Panc1 (cell line): ENCODE measurements around the gene UBE2V1. TPM values are rescaled to one million over a fixed set of nuclear protein-coding genes. Genes with fewer than 3 reads are reported as not detected.
"Not testable (repeated sequence)": the region's sequence is repeated elsewhere in the genome, so short reads cannot be mapped to it uniquely, and the experiment has no call there.

Experiments used
- ATAC-seq: fragments of 200-7000 bp; cut with Tn5 transposase; 2 replicates; pipeline ENCODE4 v1.9.1; 2020; ENCODE audit warnings: mild to moderate bottlenecking, moderate library complexity
- BruUV-seq: library from RNA; stranded (reverse); fragments of 400-500 nt; replicated peaks from 2 replicates; lab custom pipeline; 2021; lab: Mats Ljungman, UMichigan
- CTCF ChIA-PET: fragments of 300-600 bp; sonication (Branson Sonifier 250); formaldehyde crosslinking; loops from one replicate; lab custom pipeline; 2022; ENCODE audit warnings: antibody characterized with exemption; lab: Charles Lee
- POLR2A ChIA-PET: fragments of 300-600 bp; sonication (Branson Sonifier 250); formaldehyde crosslinking; loops from one replicate; lab custom pipeline; 2022; ENCODE audit warnings: antibody characterized with exemption; lab: Charles Lee
- DNase-seq: peaks from one replicate; pipeline ENCODE4 v3.0.0-alpha.2; 2010; ENCODE audit warnings: low read depth, low spot score
- H3K27ac ChIP-seq: 2 replicates; pipeline ENCODE4 v1.5.1; 2011; ENCODE audit warnings: mild to moderate bottlenecking, low read length, inconsistent platforms
- H3K27me3 ChIP-seq: fragments of 200-500 bp; sonication (Bioruptor generic); 2 replicates; pipeline ENCODE4 v1.6.0; 2014; ENCODE audit warnings: low read length, inconsistent platforms; ENCODE audit not compliant: control insufficient read depth, insufficient read depth
- H3K36me3 ChIP-seq: fragments of 200-500 bp; sonication (Bioruptor generic); 2 replicates; pipeline ENCODE4 v1.5.1; 2014; ENCODE audit warnings: inconsistent platforms, mild to moderate bottlenecking, low read length, moderate library complexity; ENCODE audit not compliant: control insufficient read depth, insufficient read depth
- H3K4me1 ChIP-seq: 2 replicates; pipeline ENCODE4 v1.5.1; 2011; ENCODE audit warnings: inconsistent platforms, mild to moderate bottlenecking, low read length, moderate library complexity; ENCODE audit not compliant: control insufficient read depth, insufficient read depth
- H3K4me3 ChIP-seq, 2 experiments: 2 replicates each; pipeline ENCODE4 v1.5.1; 2011 to 2012; ENCODE audit warnings: low read depth in 2 of 2, low read length in 2 of 2, mild to moderate bottlenecking in 2 of 2, inconsistent platforms in 1 of 2, moderate library complexity in 1 of 2
- H3K9me3 ChIP-seq: fragments of 200-500 bp; sonication (Bioruptor generic); 2 replicates; pipeline ENCODE4 v1.5.1; 2014; ENCODE audit warnings: low read depth, mild to moderate bottlenecking, inconsistent platforms, low read length, moderate library complexity; ENCODE audit not compliant: control insufficient read depth, insufficient read depth
- POLR2AphosphoS5 ChIP-seq: IDR thresholded peaks from 2 replicates; pipeline ENCODE4 v1.6.1; 2012; ENCODE audit warnings: mild to moderate bottlenecking, low read depth, low read length, moderate library complexity
- REST ChIP-seq, 2 experiments: IDR thresholded peaks; 2 replicates each; pipeline ENCODE4 v1.6.1; 2011 to 2012; ENCODE audit warnings: low read depth in 2 of 2, control low read depth in 1 of 2, low read length in 1 of 2, mild to moderate bottlenecking in 1 of 2, moderate library complexity in 1 of 2; ENCODE audit not compliant: insufficient read depth in 1 of 2
- SIN3A ChIP-seq: IDR thresholded peaks from 2 replicates; pipeline ENCODE4 v1.6.1; 2012; ENCODE audit warnings: low read depth, mild to moderate bottlenecking, low read length, moderate library complexity, borderline replicate concordance; ENCODE audit not compliant: insufficient read depth
- TCF7L2 ChIP-seq: IDR thresholded peaks from 2 replicates; pipeline ENCODE4 v1.6.1; 2011; ENCODE audit warnings: mild to moderate bottlenecking, low read depth, low read length, inconsistent platforms
- in situ Hi-C: cut with HindIII; loops from 2 replicates; pipeline ENCODE4 v1.10.0; 2016; ENCODE audit warnings: low sequenced_read_pairs, low pct_unique_long_range_greater_than_20kb
- intact Hi-C: fragments of 100-400 bp; cut with micrococcal nuclease; formaldehyde crosslinking; loops from one replicate; pipeline ENCODE4 v1.10.0; 2022; ENCODE audit not compliant: unreplicated experiment
- total RNA-seq: library from RNA; stranded (reverse); gene quantifications from one replicate; pipeline ENCODE4 v1.2.1, GENCODE V29; 2021; ENCODE audit not compliant: unreplicated experiment
- TF ChIP-seq, protein P1 (sequence below): fragments of 450-650 bp; IDR thresholded peaks from 2 replicates; pipeline ENCODE4 v1.5.1; 2017; ENCODE audit warnings: mild to moderate bottlenecking

The UBE2V1 gene
- total RNA-seq, 1 experiment from 2014 or later, result 115 TPM

GRCh38 chr20:50063763-50064162 lies 49.2 kb downstream of the UBE2V1 start:
- POLR2A ChIA-PET, result not testable (repeated sequence)

DNA sequence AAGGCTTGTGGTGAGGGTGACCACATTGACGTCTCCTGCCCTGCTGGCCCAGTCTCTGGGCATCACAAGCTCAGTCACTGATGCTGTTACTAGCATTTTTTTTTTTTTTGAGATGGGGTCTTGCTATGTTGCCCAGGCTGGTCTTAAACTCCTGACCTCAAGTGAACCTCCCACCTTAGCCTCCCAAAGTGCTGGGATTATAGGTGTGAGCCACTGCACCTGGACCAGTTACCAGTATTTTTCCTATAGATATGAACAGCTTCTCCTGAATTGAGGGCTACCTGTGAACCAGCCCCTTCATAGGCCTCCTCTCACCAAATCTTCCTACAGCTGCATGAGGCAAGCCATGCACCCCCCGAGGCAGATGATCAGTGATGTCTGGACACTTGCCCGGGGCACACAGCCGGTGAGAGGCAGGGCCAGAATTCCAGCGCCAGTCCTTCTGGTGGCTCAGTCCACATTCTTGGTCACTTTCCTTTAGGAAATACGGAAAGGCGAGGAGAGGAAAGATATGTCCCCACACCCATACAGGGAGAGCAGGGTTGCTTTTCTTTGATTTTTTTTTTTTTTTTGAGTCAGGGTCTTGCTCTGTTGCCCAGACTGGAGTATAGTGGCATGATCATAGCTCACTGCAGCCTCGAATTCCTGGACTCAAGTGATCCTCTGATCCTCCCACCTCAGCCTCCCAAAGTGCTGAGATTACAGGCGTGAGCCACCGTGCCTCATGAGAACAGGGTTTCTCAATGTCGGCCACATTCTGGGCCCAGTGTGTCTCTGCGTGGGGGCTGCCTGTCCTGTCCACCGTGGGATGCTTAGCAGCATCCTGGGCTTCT lies 50.7 kb downstream of the UBE2V1 start:
- in situ Hi-C loops, result no loop called here

More at GRCh38 chr20:50063763-50064162, 49.2 kb downstream of the UBE2V1 start:
- DNase-seq, intact Hi-C loops, H3K4me3 ChIP-seq, H3K4me1 ChIP-seq, CTCF ChIA-PET, H3K9me3 ChIP-seq, H3K27ac ChIP-seq, in situ Hi-C loops, BruUV-seq, ATAC-seq, H3K36me3 ChIP-seq, H3K27me3 ChIP-seq: not testable (repeated sequence)

More for the DNA sequence above, 50.7 kb downstream of the UBE2V1 start:
- intact Hi-C loops, result no loop called here
- ChIA-PET POLR2A (no interaction called here), CTCF (interaction anchor here (0.6 kb wide), 1 partner anchor 99 kb away, joined by 4 read pairs; no protein-coding TSS in a partner anchor)
- Histone ChIP-seq H3K4me1 (no peaks in the 10 kb centered on the region), H3K36me3 (no peaks in the 10 kb centered on the region), H3K9me3 (no peaks in the 10 kb centered on the region), H3K4me3 (no peak overlapping the region), H3K27me3 (no peaks in the 10 kb centered on the region), H3K27ac (no peak overlapping the region)
- BruUV-seq, result no TSS peak
- ATAC-seq (no peak), DNase-seq (no peak)
- TF ChIP-seq, protein P1, sequence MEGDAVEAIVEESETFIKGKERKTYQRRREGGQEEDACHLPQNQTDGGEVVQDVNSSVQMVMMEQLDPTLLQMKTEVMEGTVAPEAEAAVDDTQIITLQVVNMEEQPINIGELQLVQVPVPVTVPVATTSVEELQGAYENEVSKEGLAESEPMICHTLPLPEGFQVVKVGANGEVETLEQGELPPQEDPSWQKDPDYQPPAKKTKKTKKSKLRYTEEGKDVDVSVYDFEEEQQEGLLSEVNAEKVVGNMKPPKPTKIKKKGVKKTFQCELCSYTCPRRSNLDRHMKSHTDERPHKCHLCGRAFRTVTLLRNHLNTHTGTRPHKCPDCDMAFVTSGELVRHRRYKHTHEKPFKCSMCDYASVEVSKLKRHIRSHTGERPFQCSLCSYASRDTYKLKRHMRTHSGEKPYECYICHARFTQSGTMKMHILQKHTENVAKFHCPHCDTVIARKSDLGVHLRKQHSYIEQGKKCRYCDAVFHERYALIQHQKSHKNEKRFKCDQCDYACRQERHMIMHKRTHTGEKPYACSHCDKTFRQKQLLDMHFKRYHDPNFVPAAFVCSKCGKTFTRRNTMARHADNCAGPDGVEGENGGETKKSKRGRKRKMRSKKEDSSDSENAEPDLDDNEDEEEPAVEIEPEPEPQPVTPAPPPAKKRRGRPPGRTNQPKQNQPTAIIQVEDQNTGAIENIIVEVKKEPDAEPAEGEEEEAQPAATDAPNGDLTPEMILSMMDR, result no peak
- TF ChIP-seq SIN3A (no peak), TCF7L2 (no peak), REST (IDR thresholded peaks at IDR 0.05; ENCODE audit: insufficient read depth in 1 of 2, low read depth in 2 of 2, low read length in 1 of 2) (no peak), POLR2AphosphoS5 (no peak)
